Vagina (tissue), 2 donors: ENCODE results near the gene TNFRSF6B. TPM values are rescaled to one million over a fixed set of nuclear protein-coding genes. Genes with fewer than 3 reads are reported as not detected.

ENCODE experiments used
- DNase-seq, 2 donors: peaks; one replicate each; pipeline ENCODE4 v3.0.0-alpha.2; 2017; ENCODE audit errors: extremely low spot score in 2 of 2
- H3K27ac ChIP-seq: fragments of 200-600 bp; sonication (generic); one replicate; pipeline ENCODE4 v1.5.1; 2019
- H3K27me3 ChIP-seq: fragments of 200-600 bp; sonication (generic); one replicate; pipeline ENCODE4 v1.5.1; 2019
- H3K36me3 ChIP-seq, 2 donors: fragments of 200-600 bp; sonication (generic); one replicate each; pipeline ENCODE4 v1.5.1; 2017 to 2019
- H3K4me1 ChIP-seq: fragments of 200-600 bp; sonication (generic); one replicate; pipeline ENCODE4 v1.5.1; 2019
- H3K4me3 ChIP-seq, 2 donors: fragments of 200-600 bp; sonication (generic); 1 replicate in 1 of 2; 2 replicates in 1 of 2; pipeline ENCODE4 v1.5.1; 2016 to 2019
- H3K9me3 ChIP-seq: fragments of 200-600 bp; sonication (generic); one replicate; pipeline ENCODE4 v1.5.1; 2019
- POLR2A ChIP-seq, 2 donors: fragments of 450-650 bp; IDR thresholded peaks; one replicate each; pipeline ENCODE4 v1.6.1; 2017; ENCODE audit warnings: antibody characterized with exemption in 2 of 2, mild to moderate bottlenecking in 2 of 2, moderate library complexity in 2 of 2
- POLR2AphosphoS5 ChIP-seq, 2 donors: sonication (generic); formaldehyde crosslinking; IDR thresholded peaks; one replicate each; pipeline ENCODE4 v1.9.0; 2017; ENCODE audit warnings: antibody characterized with exemption in 2 of 2, mild to moderate bottlenecking in 2 of 2, low read depth in 1 of 2; ENCODE audit not compliant: insufficient read depth in 1 of 2
- intact Hi-C: fragments of 100-400 bp; cut with DNase I; formaldehyde crosslinking; loops from one replicate; pipeline ENCODE4 v1.15.1; 2023
- total RNA-seq: library from RNA; depleted of rRNA; stranded (reverse); fragments of >200 nt; gene quantifications from one replicate; pipeline ENCODE4 v1.2.3, GENCODE V29; 2016
- TF ChIP-seq, protein P1 (sequence below), 3 experiments: fragments of 450-650 bp in 2 of 3; fragments of 200-600 bp in 1 of 3; sonication (generic) in 1 of 3; IDR thresholded peaks; one replicate each; pipeline ENCODE4 v1.5.1; 2017 to 2019; ENCODE audit warnings: antibody characterized with exemption in 3 of 3, mild to moderate bottlenecking in 2 of 3, moderate library complexity in 2 of 3

The TNFRSF6B gene
- total RNA-seq, 1 donor from 2014 or later, result 16.7 TPM

DNA sequence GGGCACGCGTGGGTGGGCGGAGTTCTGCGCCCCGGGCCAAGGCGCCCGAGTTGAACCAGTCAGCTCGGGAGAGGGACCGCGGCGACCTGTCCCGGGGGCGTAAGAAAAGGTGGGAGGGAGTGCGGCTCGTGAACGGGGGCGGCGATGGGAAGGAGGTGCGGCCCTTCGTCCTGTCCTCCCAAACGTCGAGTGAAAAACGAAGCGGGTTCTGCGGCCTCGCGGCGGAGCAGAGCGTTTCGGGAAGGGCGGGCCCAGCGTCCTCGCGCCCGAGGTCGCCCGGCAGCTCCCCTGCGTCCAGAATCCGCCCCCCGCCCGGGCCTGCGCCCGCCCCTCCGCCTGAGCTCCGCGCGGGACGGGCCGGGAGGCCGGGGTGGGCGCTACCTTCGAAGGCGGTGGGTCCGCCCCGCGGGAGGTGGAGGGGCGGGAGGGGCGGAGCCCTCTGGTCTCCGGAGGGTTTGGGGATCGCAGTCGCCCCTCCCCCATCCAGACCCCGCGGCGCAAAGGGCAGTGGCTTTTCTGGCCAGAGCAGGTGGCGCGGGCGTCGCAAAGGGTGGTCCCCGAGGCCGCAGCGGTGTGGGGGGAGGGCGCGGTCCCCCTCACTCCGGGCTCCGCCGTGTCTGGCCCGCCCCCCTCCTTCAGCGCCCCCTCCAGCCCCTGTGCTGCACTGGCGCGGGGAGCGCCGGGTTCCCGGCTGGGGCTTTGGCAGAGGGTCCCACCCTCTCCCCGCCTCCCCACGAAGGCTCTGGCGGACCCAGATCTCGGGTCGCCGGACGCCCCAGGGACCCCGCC is 44.1 kb upstream of the TNFRSF6B start:
- TF ChIP-seq POLR2A (IDR thresholded peaks at IDR 0.05), result no peak
- no peak for TF ChIP-seq POLR2AphosphoS5 (IDR thresholded peaks at IDR 0.05; ENCODE audit: insufficient read depth in 1 of 2, low read depth in 1 of 2)
- TF ChIP-seq, protein P1, sequence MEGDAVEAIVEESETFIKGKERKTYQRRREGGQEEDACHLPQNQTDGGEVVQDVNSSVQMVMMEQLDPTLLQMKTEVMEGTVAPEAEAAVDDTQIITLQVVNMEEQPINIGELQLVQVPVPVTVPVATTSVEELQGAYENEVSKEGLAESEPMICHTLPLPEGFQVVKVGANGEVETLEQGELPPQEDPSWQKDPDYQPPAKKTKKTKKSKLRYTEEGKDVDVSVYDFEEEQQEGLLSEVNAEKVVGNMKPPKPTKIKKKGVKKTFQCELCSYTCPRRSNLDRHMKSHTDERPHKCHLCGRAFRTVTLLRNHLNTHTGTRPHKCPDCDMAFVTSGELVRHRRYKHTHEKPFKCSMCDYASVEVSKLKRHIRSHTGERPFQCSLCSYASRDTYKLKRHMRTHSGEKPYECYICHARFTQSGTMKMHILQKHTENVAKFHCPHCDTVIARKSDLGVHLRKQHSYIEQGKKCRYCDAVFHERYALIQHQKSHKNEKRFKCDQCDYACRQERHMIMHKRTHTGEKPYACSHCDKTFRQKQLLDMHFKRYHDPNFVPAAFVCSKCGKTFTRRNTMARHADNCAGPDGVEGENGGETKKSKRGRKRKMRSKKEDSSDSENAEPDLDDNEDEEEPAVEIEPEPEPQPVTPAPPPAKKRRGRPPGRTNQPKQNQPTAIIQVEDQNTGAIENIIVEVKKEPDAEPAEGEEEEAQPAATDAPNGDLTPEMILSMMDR (IDR thresholded peaks at IDR 0.05), result no peak
- Histone ChIP-seq H3K36me3 (no peaks in the 10 kb centered on the region), H3K4me1 (peaks cover 30% of the 10 kb centered on the region), H3K4me3 (peak overlapping the region; percentile 52 to 81), H3K9me3 (no peaks in the 10 kb centered on the region), H3K27me3 (no peaks in the 10 kb centered on the region), H3K27ac (peak overlapping the region; percentile 74)
- no peak for DNase-seq
- intact Hi-C loops, result no loop called here

DNA sequence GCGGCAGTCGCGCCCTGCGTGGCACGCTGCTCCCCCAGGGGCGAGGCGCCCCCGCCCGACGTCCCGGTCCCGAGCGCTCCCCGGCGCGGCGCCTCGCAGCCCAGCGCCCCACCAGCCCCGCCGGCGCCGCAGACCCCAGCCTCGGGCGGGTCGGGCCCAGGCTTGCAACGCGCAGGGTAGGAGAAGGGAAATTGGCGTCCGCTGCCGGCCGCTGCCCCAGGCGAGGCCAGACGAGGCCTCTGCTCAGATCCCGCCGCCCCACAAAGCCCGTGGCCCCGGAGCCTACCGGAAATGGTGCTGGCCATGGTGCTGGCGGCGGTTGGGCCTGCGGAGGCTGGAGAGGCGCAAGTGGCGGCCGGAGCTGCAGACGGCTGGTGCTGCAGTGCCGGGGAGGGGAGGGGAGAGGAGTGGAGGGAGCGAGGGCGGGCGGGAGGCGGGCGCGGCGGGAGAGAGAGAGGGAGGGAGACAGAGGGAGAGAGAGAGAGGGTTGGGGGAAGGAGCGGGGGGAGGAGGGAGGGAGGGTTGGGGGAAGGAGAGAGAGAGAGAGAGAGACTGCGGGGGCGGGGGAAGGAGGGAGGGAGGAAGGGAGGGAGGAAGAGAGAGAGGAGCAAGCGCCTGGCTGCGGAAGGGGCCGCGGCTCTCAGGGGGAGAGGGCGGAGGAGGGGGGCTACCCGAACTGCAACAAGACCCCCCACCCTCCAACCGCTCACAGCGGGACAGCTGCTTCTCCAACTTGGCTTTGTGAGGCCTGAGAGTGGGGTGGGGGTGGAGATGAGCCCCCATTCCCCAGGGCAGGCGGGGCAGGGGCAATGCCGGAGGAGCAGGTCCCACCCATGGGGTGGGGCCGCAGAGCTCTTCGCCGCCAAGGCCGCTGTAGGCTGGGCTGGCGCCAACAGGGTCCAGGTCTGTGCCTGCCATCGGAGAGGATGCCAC is 43.1 kb upstream of the TNFRSF6B start, which contains the start of gene STMN3:
Gene STMN3, minus strand, starts transcription at position 384 of the 933 bp plus-strand sequence. Its CDS starts 79 bp downstream, at position 305.
- Histone ChIP-seq H3K27me3 (no peaks in the 10 kb centered on the region), H3K4me3 (peak within 1 kb of the TSS; percentile 52 to 81), H3K27ac (peak within 1 kb of the TSS; percentile 74), H3K36me3 (no peaks in the 10 kb centered on the region), H3K9me3 (no peaks in the 10 kb centered on the region), H3K4me1 (peaks cover 37% of the 10 kb centered on the region)
- DNase-seq, result no peak
- intact Hi-C loops, result no loop called here
- peak in 1 of 2 donors; percentile 12 for TF ChIP-seq POLR2A (IDR thresholded peaks at IDR 0.05)
- TF ChIP-seq, protein P1 (IDR thresholded peaks at IDR 0.05), result no peak
- peak in 1 of 2 donors; percentile 62 for TF ChIP-seq POLR2AphosphoS5 (IDR thresholded peaks at IDR 0.05; ENCODE audit: insufficient read depth in 1 of 2, low read depth in 1 of 2)

DNA sequence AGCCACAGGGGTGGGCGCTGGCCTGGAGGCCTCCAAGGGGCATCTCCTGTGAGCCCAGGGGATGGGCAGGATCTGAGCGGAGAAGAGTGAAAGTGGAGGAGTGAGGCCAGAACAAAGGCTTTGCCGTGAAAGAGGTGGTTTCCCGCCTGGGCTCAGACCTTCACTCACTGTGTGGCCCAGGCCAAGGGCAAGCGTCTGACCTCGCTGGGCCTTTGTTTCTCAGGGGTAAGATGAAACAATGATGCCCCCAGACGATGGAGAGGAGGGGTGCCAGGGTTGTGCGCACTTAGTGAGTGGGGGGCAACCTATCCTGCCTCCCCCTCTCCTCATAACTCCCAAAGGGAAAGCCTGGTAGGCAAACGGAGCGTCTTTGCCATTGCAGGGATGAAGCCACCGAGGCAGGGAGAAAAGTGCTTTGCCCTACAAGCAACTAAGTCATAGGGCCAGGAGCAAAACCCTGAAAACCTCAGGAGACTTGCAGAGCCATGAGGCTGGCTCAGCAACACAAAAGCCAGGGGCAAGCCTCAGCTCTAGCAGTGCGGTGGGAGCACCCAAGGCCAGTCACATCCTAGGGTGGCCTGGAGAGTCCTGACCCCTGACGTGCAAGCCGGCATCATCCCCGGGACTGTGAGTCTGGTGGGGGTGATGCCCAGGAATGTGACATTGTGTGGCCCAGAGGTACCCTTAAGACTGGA is 42.3 kb upstream of the TNFRSF6B start:
- peaks cover 42% of the 10 kb centered on the region for H3K4me1 ChIP-seq
- no peaks in the 10 kb centered on the region for H3K36me3 ChIP-seq
- peak overlapping the region; percentile 52 to 81 for H3K4me3 ChIP-seq
- H3K9me3 ChIP-seq, result no peaks in the 10 kb centered on the region
- H3K27ac ChIP-seq, result peak overlapping the region; percentile 74
- TF ChIP-seq, protein P1 (IDR thresholded peaks at IDR 0.05), result no peak
- no peak for TF ChIP-seq POLR2A (IDR thresholded peaks at IDR 0.05)
- TF ChIP-seq POLR2AphosphoS5 (IDR thresholded peaks at IDR 0.05; ENCODE audit: insufficient read depth in 1 of 2, low read depth in 1 of 2), result no peak
- intact Hi-C loops, result no loop called here
- H3K27me3 ChIP-seq, result no peaks in the 10 kb centered on the region
- DNase-seq, result no peak

DNA sequence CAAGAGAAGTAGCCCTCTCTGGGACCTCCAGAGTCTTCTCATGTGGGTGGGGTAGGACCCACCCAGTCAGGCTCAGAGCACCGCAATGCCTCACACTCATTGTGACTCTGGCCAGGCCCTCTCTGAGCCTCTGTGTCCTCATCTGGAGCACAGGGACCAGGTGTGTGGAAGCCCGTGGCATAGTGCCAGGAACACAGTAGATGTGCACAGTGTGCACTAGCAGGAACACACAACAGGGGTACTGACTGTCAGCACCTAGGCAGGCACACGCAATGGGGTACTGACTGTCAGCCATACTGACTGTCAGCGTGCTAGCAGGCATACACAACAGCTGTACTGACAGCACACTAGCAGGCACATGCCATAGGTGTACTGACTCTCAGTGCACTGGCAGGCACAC is 41.2 kb upstream of the TNFRSF6B start:
- H3K27me3 ChIP-seq, result no peaks in the 10 kb centered on the region
- no peak overlapping the region for H3K4me3 ChIP-seq
- H3K36me3 ChIP-seq, result no peaks in the 10 kb centered on the region
- DNase-seq, result no peak
- intact Hi-C loops, result no loop called here
- H3K9me3 ChIP-seq, result no peaks in the 10 kb centered on the region
- peaks cover 47% of the 10 kb centered on the region for H3K4me1 ChIP-seq
- H3K27ac ChIP-seq, result no peak overlapping the region
- TF ChIP-seq, protein P1 (IDR thresholded peaks at IDR 0.05), result no peak
